ENCODE results near the gene CXCR3.

- TF ChIP-seq ZNF384 (IDR thresholded peaks at IDR 0.05) (no peak), BHLHE40 (IDR thresholded peaks at IDR 0.05; ENCODE audit: borderline replicate concordance) (no peak), SP1 (IDR thresholded peaks at IDR 0.05) (no peak), SUZ12 (IDR thresholded peaks at IDR 0.05) (no peak)
Measured at GRCh38 chrX:71640002-71640401, 21.7 kb upstream of the CXCR3 start.
